BJ (cell line): ENCODE data around the gene CHCHD6. TPM values are rescaled to one million over a fixed set of nuclear protein-coding genes. Genes with fewer than 3 reads are reported as not detected.

Experiments
- CTCF ChIA-PET: fragments of 350-600 bp; formaldehyde crosslinking; extraction: SDS; loops from one replicate; lab custom pipeline; 2021; ENCODE audit warnings: antibody characterized with exemption, inconsistent platforms; lab: Yijun Ruan, JAX
- POLR2A ChIA-PET: fragments of 300-600 bp; sonication (Branson Sonifier 250); formaldehyde crosslinking; extraction: SDS; loops from one replicate; lab custom pipeline; 2021; ENCODE audit warnings: antibody characterized with exemption; lab: Charles Lee
- DNase-seq: peaks from one replicate; pipeline ENCODE4 v3.0.0-alpha.2; 2011; ENCODE audit warnings: low read depth
- H3K27me3 ChIP-seq: 2 replicates; pipeline ENCODE4 v1.6.0; 2011; ENCODE audit warnings: low read length; ENCODE audit not compliant: control insufficient read depth, insufficient read depth
- H3K36me3 ChIP-seq: 2 replicates; pipeline ENCODE4 v1.5.1; 2011; ENCODE audit warnings: low read length; ENCODE audit not compliant: control insufficient read depth, insufficient read depth
- H3K4me3 ChIP-seq: 2 replicates; pipeline ENCODE4 v1.5.1; 2011; ENCODE audit warnings: low read depth, mild to moderate bottlenecking, control low read depth, low read length
- CTCF ChIP-seq: IDR thresholded peaks from 2 replicates; pipeline ENCODE4 v1.5.1; 2011; ENCODE audit warnings: low read depth, mild to moderate bottlenecking, control low read depth, inconsistent platforms, low read length, moderate library complexity; ENCODE audit not compliant: insufficient read depth
- polyA plus RNA-seq: library from polyadenylated mRNA; depleted of rRNA; stranded (reverse); fragments of >200 nt; gene quantifications from 2 replicates; pipeline ENCODE4 v1.2.3, GENCODE V29; 2011

The CHCHD6 gene
- polyA plus RNA-seq, 1 experiment: 23.7 TPM

DNA sequence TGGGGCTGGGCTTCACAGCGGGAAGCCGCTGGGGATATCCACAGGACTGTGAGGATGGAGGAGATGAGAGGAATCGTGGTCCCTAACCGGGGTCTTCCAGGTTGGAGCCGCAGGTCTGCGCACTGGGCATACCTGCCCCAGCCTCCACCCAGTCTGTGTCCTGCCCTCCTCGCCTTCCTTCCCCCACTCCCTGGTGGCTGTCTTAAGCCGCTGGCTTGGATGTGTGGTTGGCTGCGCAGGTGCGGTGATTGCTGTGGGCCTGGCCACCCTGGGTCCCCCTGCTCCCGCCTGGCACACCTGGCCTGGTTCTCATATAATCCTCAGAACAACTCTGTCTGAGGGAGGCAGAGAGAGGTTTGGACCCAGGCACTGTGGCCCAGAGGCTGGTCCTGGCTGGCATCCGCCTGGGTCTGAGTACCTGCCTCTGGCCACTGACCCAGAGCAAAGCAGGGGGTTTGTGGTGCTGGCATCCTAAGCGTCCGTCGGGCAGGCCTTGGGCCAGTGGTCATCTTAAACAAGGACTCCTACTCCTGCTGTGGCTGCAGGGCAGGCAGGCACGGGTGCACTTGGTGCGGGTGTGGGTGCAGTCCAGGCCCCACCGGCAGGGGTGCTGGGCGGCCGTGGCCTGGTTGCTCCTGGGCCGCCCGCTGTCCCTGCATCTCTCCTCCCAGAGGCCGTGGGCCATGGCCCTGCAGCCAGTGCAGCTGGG is 297.6 kb downstream of the CHCHD6 start:
- ChIA-PET POLR2A (no interaction called here), CTCF (interaction anchor here (0.7 to 3.1 kb wide), 10 partner anchors 8 to 318 kb away, joined by 3 to 22 read pairs (median 4); partner anchors contain the start of gene PLXNA1)
- Histone ChIP-seq H3K36me3 (peaks cover 13% of the 10 kb centered on the region), H3K27me3 (no peaks in the 10 kb centered on the region), H3K4me3 (peak overlapping the region; percentile 13; the same call in 1 of the 2 replicates)
- DNase-seq: no peak
- no peak for TF ChIP-seq CTCF

GRCh38 chr3:127002195-127003174 is 298.4 kb downstream of the CHCHD6 start:
- Histone ChIP-seq H3K36me3 (peaks cover 13% of the 10 kb centered on the region), H3K27me3 (no peaks in the 10 kb centered on the region), H3K4me3 (peak overlapping the region; percentile 9; the same call in 1 of the 2 replicates)
- POLR2A ChIA-PET: no interaction called here
- peak; percentile 72 for TF ChIP-seq CTCF
- CTCF ChIA-PET: interaction anchor here (0.6 to 3.1 kb wide), 13 partner anchors 9 to 1185 kb away, joined by 3 to 22 read pairs (median 4); partner anchors contain the start of gene PLXNA1
- DNase-seq: peak; percentile 68

DNA sequence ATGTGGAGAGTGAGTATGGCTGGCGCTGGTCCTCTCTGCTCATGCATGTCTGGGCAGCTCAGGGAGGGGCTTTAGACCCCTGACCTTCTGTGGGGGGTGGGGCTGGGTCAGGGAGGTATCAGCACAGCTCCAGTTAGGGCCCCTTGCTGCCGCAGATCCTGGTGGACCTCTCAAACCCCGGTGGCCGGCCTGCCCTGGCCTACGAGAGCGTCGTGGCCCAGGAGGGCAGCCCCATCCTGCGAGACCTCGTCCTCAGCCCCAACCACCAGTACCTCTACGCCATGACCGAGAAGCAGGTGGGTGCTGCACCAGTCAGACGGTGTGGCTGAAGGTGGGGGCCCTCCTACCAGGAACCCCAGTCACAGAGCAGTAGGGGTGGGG is 299.1 kb downstream of the CHCHD6 start:
- no peak for TF ChIP-seq CTCF
- CTCF ChIA-PET: interaction anchor here (0.7 to 3.1 kb wide), 7 partner anchors 8 to 320 kb away, joined by 3 to 22 read pairs (median 7); partner anchors contain the start of gene PLXNA1
- Histone ChIP-seq H3K36me3 (peaks cover 17% of the 10 kb centered on the region), H3K27me3 (no peaks in the 10 kb centered on the region), H3K4me3 (no peak overlapping the region)
- DNase-seq: no peak
- POLR2A ChIA-PET: no interaction called here

DNA sequence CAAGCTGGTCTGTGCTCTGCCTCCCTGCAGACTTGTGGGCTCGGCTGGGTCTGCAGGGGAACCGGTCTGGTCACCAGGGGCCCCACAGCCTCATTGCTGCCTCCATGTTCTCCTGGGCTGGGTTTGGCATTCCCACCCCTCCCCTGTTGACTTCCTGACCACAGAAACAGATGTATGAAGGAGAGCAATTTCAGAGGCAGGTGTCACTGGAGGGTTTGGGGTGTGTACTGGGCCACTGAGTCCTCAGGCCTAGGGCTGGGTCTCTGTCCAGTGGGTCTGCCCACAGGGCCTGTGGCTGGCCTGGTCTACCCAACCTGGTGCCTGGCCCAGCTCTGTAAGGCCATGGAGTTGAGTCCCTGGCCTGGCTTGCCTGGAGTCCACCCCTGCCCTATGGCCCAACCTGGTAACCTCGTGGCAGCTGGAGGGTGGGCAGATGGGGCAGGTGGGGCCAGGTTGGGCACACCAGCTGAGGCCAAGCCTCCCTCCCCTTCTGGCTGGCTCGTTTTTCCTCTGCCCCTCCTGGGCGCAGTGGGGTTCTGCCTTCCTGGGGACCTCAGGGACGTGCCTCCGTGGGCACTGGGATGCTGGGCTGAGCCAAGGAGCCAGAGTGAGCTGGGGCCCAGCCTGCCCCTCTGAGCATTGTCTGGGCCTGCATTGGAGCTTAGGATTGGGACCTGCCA is 299.7 kb downstream of the CHCHD6 start:
- DNase-seq: no peak
- Histone ChIP-seq H3K4me3 (no peak overlapping the region), H3K36me3 (peaks cover 20% of the 10 kb centered on the region), H3K27me3 (no peaks in the 10 kb centered on the region)
- TF ChIP-seq CTCF: no peak
- CTCF ChIA-PET: interaction anchor here (0.7 to 3.0 kb wide), 3 partner anchors 12 to 250 kb away, joined by 3 to 11 read pairs (median 3); no protein-coding TSS in a partner anchor
- POLR2A ChIA-PET: no interaction called here
